Hypothalamus (tissue), 51 donors: ENCODE data around the gene PRKCZ.
A peak's percentile ranks its signal among the peaks of the same experiment; 100 is the strongest.

Experiments used
- DNase-seq, 51 donors: peaks; one replicate each; lab custom pipeline; 2025; lab: John Stamatoyannopoulos, UW

PRKCZ gene

GRCh38 chr1:2098839-2099785 is 48.9 kb downstream of the PRKCZ start:
- peak in 45 of 51 donors; percentile 15 to 92 (median 73) for DNase-seq

- no peak for DNase-seq
Measured at GRCh38 chr1:2099886-2100779, 49.9 kb downstream of the PRKCZ start.

DNA sequence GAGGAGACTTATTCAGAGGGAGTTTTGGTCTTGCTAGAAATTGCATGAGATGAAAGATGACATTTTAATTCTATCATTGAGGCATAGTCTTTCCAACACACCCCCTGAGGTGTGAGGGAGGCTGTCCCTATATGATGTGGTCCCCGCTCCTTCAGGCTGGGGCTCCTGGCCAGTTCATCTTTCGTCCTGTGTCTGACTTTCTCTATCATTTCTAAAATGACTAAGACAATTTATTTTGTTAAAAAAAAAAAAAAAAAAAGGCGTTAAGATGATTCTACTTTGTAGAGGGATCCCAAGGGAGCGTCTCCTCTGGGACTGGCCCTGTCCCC is 50.5 kb downstream of the PRKCZ start:
- no peak for DNase-seq

DNA sequence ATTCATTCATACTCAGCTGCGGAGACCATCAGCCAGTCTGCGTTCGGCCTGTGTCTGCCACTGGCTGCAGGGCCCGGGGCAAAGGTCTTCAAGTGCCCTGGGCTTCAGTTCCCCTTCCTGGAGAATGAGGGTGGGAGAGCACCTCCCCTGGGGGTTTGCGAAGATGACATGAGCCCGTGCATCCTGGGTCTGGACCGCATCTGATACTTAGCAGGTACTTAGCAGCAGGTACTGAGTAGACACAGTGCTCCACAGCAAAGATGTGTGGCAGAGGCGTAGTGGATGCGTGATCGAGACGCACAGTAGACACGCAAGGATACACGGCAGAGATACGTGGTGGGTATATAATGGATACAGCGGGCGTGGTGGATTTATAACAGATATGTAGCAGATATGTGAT is 51.3 kb downstream of the PRKCZ start:
- no peak for DNase-seq

- no peak for DNase-seq
Measured at GRCh38 chr1:2101946-2102345, 51.7 kb downstream of the PRKCZ start.

DNA sequence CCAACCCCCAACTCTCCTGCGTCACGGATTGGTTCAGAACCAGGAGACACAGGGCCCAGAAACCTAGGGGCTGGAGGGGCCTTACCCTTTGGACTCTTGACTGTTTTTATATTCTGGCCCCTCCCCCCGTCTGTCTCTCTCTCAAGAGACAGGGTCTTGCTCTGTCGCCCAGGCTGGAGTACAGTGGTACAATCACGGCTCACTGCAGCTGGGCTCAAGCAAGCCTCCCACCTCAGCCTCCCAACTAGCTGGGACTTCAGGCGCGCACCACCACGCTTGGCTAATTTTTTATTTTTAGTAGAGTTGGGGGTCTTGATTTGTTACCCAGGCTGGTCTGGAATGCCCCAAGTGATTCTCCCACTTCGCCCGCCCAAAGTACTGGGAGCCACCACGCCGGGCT is 52.5 kb downstream of the PRKCZ start:
- DNase-seq, result no peak

DNA sequence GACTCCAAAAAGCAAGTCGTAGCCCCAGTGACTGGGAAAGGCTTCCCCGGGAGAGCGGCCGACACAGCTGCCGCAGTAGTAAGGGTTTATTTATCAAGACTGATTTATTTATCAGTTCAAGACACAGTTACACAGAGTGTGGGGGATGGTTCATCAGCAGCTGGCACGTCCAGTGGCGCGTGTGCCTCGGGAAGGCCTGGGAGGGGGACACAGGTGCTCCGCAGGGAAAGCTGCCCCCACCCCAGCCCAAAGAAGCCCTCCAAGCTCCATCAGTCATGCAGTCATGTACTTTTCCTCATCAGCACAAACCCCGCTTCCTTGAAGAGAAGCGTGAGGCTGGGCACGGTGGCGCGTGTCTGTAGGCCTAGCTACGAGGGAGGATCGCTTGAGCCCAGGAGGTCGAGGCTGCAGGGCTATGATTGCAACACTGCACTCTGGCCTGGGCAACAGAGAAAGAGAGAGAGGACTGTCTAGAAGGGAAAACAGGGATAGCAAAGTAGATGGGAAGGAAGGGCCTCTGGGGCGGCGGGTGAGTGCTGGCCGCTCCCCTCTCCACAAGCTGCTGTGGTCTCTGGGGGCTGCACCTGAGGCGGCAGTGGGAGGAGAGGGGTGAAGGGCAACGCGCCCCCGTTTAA is 53.2 kb downstream of the PRKCZ start:
- no peak for DNase-seq

GRCh38 chr1:2103901-2104590 is 53.8 kb downstream of the PRKCZ start:
- no peak for DNase-seq

DNA sequence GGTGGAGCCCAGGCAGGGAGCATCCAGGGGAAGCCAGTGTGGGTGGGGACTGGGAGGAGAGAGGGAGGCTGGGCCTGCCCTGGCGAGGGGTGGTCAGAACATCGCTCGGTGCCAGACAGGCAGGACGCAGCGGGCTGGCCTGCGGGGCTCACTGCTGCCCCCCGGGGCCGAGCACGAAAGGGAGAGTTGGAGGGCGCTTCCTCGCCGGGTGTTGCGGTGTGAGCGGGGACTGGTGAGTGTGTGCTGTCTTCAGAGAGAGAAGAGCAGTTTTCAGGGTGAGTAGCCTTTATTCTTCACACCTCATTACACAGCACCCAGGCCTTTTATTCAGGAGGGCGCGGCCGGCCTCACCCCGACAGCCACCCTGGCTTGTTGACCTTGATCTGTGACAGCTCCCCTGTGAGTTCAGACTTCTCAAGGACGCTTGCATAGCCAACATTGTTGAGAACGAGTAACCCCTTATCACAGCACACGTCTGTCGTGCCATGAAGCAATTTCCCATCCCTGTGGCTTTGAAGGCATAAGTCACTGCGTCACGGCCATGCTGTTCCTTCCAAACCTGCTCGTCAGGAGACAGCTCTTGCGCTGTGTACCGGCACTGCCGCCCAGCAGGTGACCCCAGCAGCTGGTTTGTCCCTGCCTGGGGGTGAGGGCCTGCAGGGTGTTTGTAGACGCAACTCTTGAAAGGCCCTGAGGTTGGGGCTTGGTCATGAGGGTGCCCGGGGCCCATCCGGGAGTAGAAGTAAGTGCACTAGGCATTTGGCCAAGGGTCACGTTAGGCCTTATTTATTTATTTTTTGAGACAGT is 54.6 kb downstream of the PRKCZ start:
- DNase-seq, result no peak

DNA sequence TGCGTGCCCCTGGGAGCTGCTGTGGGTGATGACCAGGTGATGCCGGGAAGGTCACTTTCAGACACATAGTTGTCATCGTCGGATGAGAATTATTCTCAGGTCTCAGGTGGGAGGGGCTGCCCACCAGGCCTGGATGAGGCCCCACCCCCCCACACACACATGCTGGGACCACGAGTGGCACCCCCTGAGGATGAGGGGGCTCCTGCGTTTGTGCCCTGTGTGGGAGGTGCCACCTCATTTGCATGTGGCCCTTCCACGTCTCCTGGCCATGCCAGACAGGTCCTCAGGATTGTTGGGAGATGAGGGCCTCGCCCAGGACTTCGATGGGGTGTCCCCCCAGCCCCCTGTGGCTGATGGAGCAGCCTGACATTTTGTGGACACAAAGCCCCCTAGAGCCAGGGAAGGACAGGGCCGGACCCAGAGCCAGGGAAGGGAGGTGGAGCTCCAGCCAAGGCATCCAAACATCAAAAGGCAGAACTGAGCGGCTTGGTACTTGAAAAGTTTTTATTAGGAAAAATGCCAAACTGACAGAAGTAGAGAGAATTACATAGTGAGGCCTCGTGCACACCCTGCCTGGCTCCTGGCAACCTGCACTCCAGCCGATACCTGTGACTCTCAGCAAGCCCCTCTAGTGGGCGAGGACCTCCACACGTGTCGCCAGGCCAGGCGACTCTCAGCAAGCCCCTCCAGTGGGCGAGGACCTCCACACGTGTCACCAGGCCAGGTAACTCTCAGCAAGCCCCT is 55.7 kb downstream of the PRKCZ start:
- no peak for DNase-seq

- no peak for DNase-seq
Measured at GRCh38 chr1:2106659-2107405, 56.6 kb downstream of the PRKCZ start.

DNA sequence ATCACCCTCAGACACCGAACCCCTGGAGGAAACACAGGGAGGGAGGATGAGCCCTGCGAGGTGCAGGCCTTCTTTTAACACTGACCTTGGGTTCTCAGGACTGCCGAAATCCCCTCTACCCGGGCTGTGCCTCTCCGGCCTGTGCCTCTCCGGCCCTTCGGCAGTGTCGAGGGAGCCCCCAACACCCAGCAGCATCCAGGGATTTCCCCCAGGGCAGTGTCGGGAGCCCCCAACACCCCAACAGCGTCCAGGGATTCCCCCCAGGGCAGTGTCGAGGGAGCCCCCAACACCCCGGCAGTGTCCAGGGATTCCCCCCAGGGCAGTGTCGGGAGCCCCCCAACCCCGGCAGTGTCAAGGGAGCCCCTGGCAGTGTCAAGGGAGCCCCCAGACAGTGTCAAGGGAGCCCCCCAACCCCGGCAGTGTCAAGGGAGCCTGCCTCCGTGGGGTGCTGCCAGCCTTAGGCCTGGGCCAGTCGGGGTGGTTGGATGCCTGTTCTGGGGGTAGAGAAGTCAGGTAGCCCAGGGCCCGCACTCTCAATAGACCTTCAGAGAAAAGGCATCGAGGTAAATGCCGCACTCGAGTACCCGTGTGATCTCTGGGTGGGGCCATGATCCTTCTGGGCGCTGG is 57.5 kb downstream of the PRKCZ start:
- no peak for DNase-seq

DNA sequence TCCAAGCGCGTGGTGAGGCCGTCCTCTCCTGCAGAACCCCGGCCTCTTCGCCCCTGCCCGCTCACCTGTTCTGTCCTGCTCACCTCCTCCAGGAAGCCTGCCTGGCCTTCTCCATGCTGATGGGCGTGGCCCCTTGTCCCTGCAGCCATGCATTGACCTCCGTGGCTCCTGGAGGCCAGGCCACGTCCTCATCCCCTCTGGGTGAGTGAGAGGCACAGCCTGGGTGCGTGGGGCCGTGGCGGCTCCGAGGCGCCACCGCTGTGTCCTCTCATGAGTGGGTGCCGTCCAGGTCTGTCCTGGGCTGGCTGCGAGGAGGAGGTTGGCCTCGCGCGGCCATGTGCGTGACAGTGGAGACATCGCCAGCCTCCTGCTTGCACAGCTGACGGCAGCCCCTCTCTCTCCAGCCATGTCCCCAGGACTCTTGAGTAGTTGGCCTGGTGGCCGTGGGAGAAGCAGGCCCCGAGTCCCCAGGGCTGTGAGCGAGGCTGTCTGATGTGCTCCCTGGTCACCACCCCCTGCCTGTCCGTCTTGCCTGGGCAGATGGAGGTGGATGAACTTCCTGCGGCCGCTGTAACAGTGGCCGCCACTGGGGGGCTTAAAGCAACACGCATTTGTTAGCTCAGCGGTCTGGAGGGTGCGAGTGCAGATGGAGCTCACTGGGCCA is 58.1 kb downstream of the PRKCZ start:
- DNase-seq, result peak in 9 of 51 donors; percentile 16 to 39 (median 28)

GRCh38 chr1:2108877-2109580 is 58.8 kb downstream of the PRKCZ start:
- no peak for DNase-seq

DNA sequence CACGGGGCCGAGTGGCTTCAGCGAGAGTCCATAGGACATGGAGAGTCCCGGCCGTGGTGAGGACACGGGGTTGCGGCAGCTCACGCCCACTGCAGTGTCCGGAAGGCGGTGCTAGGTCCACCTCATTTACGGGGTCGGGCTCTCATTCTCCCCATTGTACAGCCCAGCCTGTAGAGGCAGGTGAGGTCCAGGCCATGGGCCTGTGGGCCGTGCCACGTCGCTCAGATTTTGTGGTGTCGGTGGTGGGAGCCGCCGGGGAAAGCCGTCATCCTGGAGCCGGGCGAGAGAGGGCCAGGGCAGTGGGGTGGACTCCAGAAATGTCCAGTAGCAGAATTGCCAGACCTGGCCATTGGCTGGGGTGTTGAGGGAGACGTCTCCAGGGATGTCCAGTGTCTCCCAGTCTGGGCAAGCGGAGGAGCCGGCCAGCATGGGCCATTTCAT is 59.4 kb downstream of the PRKCZ start:
- no peak for DNase-seq

DNA sequence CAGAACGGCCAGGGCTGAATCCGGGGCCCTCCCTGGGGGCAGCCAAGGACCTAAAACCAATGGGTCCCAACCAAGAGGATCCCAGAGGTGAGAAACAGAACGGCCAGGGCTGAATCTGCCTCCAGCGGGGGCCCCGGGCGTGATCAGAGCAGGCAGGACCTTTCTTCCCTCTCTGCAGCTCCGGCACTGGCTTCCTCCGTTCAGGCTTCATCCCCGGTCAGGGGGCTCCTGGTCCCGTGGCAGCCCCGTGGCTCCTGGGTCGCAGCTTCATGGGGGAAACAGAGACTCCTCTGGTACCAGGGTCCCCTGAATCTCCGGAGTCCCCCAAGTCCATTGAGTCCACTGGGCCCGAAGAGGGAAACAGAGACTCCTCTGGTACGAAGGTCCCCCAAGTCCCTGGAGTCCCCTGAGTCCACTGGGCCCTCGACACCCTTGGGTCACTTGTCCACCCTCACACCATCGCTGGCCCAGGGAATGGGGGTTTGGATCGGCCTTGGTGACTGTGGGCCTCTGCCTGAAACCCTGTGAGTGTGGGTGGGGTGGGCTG is 60.1 kb downstream of the PRKCZ start:
- no peak for DNase-seq
